ENCODE measurements around the gene ARPC2.

DNA sequence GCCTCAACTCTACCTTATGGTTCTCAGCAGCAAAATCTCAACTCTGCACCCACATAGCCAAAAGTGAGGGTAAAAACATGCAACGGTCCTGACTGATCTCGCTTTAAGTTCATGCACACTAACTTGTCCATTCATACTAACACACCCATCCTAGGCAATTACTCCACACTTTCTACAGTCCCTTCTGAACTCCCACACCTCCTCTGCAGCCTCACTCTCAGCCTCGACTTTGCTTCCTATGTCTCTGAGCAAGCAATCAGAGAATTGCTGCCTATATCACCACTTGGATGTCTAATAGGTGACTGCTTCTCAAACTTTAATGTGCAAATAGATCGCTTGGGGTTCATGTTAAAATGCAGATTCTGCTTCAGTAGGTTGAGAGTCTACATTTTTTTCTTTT lies 83.2 kb downstream of the ARPC2 start:
- no peak for TF ChIP-seq STAT3 (IDR thresholded peaks at IDR 0.05; ENCODE audit: low read depth, low read length)
- TF ChIP-seq TAF1 (IDR thresholded peaks at IDR 0.05; ENCODE audit: borderline replicate concordance, low read depth, low read length): no peak
- no peak for TF ChIP-seq CREB1 (IDR thresholded peaks at IDR 0.05; ENCODE audit: low read depth)
- TF ChIP-seq, protein P1, sequence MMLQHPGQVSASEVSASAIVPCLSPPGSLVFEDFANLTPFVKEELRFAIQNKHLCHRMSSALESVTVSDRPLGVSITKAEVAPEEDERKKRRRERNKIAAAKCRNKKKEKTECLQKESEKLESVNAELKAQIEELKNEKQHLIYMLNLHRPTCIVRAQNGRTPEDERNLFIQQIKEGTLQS (IDR thresholded peaks at IDR 0.05; ENCODE audit: borderline replicate concordance, extremely low read depth, low read depth, low read length): no peak
- TF ChIP-seq, protein P2, sequence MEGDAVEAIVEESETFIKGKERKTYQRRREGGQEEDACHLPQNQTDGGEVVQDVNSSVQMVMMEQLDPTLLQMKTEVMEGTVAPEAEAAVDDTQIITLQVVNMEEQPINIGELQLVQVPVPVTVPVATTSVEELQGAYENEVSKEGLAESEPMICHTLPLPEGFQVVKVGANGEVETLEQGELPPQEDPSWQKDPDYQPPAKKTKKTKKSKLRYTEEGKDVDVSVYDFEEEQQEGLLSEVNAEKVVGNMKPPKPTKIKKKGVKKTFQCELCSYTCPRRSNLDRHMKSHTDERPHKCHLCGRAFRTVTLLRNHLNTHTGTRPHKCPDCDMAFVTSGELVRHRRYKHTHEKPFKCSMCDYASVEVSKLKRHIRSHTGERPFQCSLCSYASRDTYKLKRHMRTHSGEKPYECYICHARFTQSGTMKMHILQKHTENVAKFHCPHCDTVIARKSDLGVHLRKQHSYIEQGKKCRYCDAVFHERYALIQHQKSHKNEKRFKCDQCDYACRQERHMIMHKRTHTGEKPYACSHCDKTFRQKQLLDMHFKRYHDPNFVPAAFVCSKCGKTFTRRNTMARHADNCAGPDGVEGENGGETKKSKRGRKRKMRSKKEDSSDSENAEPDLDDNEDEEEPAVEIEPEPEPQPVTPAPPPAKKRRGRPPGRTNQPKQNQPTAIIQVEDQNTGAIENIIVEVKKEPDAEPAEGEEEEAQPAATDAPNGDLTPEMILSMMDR (IDR thresholded peaks at IDR 0.05 in 2 of 3, conservative IDR thresholded peaks at IDR 0.05 in 1 of 3; ENCODE audit: control insufficient read depth in 2 of 3, extremely low read depth in 1 of 3, insufficient read depth in 1 of 3, low read depth in 3 of 3, low read length in 3 of 3): no peak
- no peak for TF ChIP-seq EP300 (IDR thresholded peaks at IDR 0.05; ENCODE audit: borderline replicate concordance in 1 of 2, control insufficient read depth in 1 of 2, low read depth in 2 of 2, low read length in 2 of 2)
- TF ChIP-seq CHD2 (IDR thresholded peaks at IDR 0.05; ENCODE audit: borderline replicate concordance, low read depth, low read length): no peak
- TF ChIP-seq, protein P3, sequence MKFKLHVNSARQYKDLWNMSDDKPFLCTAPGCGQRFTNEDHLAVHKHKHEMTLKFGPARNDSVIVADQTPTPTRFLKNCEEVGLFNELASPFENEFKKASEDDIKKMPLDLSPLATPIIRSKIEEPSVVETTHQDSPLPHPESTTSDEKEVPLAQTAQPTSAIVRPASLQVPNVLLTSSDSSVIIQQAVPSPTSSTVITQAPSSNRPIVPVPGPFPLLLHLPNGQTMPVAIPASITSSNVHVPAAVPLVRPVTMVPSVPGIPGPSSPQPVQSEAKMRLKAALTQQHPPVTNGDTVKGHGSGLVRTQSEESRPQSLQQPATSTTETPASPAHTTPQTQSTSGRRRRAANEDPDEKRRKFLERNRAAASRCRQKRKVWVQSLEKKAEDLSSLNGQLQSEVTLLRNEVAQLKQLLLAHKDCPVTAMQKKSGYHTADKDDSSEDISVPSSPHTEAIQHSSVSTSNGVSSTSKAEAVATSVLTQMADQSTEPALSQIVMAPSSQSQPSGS (IDR thresholded peaks at IDR 0.05; ENCODE audit: low read length): no peak

All from GM12878 (cell line).